HFF-Myc (cell line): ENCODE data around the gene LIN9.

ENCODE experiments used
- DNase-seq: peaks from one replicate; pipeline ENCODE4 v3.0.0-alpha.2; 2011; ENCODE audit warnings: low read depth; ENCODE audit errors: extremely low read depth
- H3K4me3 ChIP-seq: replicated peaks from 2 replicates; pipeline ENCODE4 v1.5.1; 2011; ENCODE audit warnings: low read depth, mild to moderate bottlenecking, control low read depth, low read length
- TF ChIP-seq, protein P1 (sequence below): IDR thresholded peaks from 2 replicates; pipeline ENCODE4 v1.5.1; 2012; ENCODE audit warnings: mild to moderate bottlenecking, low read depth, low read length, control low read depth; ENCODE audit errors: missing control alignments

LIN9 gene

DNA sequence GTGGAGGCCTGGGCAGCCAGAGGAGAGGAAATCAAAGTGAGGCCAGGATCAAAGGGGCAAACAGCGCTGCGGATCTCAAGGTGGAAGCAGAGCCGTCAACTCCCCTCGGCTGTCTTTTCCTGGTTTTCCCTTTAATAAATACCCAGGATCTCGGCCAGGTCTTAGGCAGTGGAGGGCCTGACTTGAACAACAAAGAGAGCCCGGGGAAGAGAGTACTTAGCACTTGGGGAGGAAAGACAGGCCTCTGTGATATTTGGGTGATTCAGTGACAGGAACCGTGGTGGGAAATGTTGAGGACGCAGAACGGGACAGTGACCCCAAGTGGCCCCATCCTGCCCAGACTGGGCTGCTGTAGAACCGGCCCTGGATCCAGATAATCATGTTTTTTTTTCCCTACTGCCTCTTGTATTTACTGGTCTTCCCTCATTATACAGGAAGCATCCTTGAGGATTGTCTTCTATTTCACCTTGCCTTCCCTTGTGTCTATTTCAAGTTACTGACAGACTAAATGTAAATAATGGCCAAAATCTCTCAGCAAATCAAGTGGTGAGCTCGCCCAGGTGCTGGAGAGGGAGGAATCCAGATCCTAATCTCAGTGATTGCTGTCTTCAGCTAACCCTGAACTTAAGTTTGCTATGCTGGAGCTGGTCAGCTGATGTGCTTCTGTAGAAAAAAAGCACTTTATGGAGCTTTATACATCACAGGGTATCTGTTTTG is 88.3 kb downstream of the LIN9 start:
- no peak overlapping the region for H3K4me3 ChIP-seq
- TF ChIP-seq, protein P1, sequence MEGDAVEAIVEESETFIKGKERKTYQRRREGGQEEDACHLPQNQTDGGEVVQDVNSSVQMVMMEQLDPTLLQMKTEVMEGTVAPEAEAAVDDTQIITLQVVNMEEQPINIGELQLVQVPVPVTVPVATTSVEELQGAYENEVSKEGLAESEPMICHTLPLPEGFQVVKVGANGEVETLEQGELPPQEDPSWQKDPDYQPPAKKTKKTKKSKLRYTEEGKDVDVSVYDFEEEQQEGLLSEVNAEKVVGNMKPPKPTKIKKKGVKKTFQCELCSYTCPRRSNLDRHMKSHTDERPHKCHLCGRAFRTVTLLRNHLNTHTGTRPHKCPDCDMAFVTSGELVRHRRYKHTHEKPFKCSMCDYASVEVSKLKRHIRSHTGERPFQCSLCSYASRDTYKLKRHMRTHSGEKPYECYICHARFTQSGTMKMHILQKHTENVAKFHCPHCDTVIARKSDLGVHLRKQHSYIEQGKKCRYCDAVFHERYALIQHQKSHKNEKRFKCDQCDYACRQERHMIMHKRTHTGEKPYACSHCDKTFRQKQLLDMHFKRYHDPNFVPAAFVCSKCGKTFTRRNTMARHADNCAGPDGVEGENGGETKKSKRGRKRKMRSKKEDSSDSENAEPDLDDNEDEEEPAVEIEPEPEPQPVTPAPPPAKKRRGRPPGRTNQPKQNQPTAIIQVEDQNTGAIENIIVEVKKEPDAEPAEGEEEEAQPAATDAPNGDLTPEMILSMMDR = no peak
- DNase-seq = no peak

- no peak overlapping the region for H3K4me3 ChIP-seq
- TF ChIP-seq, protein P1 = no peak
- no peak for DNase-seq
Measured at GRCh38 chr1:226217273-226217672, 91.7 kb downstream of the LIN9 start.

DNA sequence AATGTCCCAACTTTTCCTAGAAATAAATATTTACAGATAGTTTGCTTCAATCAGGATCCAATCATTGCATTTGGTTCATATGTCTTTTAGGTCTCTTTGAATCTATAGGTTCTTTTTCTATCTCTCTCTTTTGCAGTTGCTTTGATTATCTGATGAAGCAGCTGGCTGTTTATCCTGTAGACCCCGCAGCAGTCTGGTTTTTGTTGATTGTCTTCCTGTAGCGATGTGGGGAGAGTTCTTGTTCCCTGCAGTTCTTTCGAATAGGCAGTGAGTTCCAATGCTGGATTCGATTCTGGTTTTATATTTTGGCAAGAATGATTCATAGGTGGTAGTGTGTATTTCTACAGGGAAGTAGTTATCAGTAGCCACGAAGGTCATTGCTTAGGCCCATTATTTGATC is 92.9 kb downstream of the LIN9 start:
- DNase-seq = no peak
- no peak overlapping the region for H3K4me3 ChIP-seq
- TF ChIP-seq, protein P1 = no peak

DNA sequence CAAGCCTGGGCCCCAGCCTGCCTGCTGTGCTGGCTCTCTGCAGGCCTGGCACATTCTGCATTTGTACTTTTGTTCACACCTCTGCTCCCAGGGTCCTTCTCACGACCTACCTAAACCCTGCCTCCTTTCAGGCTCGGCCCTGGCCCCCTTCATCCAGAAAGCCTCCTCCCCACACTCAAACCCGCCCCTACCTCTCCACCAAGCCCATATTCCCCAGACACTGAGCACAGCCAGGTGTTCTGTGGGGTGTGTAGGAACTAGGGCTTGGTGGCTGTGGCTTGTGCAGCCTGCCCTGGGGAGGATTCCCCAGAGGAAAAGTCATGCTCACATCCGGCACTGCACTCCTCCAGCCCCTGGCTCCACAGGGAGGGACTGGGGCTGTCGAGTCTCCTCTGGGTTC is 93.7 kb downstream of the LIN9 start:
- TF ChIP-seq, protein P1 = no peak
- no peak overlapping the region for H3K4me3 ChIP-seq
- no peak for DNase-seq

GRCh38 chr1:226212545-226212944 is 96.4 kb downstream of the LIN9 start:
- TF ChIP-seq, protein P1 = no peak
- no peak for DNase-seq
- H3K4me3 ChIP-seq = no peak overlapping the region

DNA sequence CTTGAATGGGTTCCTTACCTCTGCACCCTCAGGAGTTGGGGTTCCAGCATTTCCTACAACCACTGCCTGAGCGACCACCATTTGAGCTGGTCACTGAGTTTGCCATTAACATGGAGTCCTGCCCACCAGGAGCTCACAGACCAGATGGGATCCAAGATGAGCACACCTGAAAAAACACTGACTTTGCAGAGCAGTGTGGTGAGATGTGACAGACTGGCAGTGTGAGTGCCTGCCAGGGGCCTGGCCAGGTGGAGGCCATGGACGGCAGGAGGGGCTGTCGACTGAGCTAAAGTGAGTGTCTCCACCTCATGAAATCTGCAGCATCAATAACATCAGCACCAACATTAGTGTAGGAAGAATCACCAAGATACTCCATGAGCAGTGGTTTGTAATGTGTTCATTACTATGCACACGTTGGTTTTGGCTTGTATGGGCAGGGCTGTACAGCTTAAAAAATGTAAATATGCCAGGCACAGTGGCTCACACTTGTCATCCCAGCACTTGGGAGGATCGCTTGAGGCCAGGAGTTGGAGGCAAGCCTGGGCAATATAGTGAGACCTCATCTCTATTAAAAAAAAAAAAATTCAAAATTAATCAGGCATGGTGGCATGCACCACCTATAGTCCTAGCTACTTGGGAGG is 97.7 kb downstream of the LIN9 start:
- H3K4me3 ChIP-seq = no peak overlapping the region
- TF ChIP-seq, protein P1 = no peak
- DNase-seq = no peak
